Measurements from ENCODE around the gene RPSA. TPM values are rescaled to one million over a fixed set of nuclear protein-coding genes. Genes with fewer than 3 reads are reported as not detected.

Gene RPSA
- total and polyA plus RNA-seq, 9 of the 15 experiments (the other 6 are each of a cell fraction or from before 2014, with no cell fraction given) = 2,290 to 4,272 (median 2,730) TPM

DNA sequence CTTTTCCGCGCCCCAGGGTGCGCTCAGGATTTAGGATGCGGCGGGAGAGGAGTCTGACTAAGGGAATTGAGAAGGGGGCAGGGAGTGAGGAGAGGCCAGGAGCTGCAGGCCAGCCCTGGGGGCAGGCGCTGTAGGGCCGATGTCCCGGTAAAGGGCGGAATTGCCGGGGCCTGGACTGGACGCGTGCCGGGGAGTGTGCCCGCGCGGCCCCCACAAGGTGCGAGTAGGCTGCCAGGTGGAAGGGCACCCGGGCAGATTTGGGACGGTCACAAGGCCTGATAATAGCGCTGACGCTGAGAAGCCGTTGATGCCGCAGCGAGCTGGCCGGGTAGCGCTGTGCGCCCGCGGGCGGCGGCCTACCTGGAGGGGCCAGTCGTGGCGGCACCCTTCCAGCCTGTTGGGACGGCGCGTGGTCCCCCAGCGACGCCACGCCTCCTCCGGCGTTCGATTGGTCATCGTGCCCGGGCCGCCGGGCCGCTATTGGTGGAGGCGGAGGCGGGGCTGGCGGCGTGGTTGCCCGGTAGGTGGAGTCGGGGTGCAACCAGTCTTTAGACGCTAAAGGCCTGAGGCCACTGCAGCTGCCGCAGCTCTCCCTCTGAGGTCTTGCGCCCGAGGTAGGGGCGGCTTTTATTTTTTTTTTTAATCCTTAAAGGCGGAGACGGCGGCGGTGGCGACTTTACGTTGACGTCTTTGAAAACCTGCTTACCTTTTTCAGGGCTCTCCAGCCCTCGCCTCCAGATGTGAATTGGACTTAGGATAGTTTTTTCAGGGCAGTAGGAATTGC, 22.4 kb upstream of the RPSA start (continued):
- TF ChIP-seq FOXA3 (CRISPR knock-in tag; conservative IDR thresholded peaks at IDR 0.05 in 1 of 2, IDR thresholded peaks at IDR 0.05 in 1 of 2) (peak in 1 of 2 experiments; percentile 53; a peak in 2 of 4 replicates), CXXC5 (CRISPR knock-in tag; IDR thresholded peaks at IDR 0.05) (peak; percentile 88), FOXP1 (CRISPR knock-in tag; IDR thresholded peaks at IDR 0.05) (peak; percentile 14; the same call in 1 of the 2 replicates), HMGN3 (IDR thresholded peaks at IDR 0.05; ENCODE audit: borderline replicate concordance, extremely low read depth, insufficient read length, low read depth, low read length) (peak; percentile 84), U2AF2 (optimal IDR thresholded peaks at IDR 0.05; ENCODE audit: low read depth, low read length) (no peak), HSF4 (CRISPR knock-in tag; IDR thresholded peaks at IDR 0.05; ENCODE audit: borderline replicate concordance) (no peak), ZNF408 (CRISPR knock-in tag; IDR thresholded peaks at IDR 0.05; ENCODE audit: low read depth) (no peak), ZNF217 (CRISPR knock-in tag; IDR thresholded peaks at IDR 0.05) (no peak), ZNF134 (CRISPR knock-in tag; conservative IDR thresholded peaks at IDR 0.05) (no peak), KDM2B (CRISPR knock-in tag; IDR thresholded peaks at IDR 0.05) (no peak)
- TF ChIP-seq, protein P1, sequence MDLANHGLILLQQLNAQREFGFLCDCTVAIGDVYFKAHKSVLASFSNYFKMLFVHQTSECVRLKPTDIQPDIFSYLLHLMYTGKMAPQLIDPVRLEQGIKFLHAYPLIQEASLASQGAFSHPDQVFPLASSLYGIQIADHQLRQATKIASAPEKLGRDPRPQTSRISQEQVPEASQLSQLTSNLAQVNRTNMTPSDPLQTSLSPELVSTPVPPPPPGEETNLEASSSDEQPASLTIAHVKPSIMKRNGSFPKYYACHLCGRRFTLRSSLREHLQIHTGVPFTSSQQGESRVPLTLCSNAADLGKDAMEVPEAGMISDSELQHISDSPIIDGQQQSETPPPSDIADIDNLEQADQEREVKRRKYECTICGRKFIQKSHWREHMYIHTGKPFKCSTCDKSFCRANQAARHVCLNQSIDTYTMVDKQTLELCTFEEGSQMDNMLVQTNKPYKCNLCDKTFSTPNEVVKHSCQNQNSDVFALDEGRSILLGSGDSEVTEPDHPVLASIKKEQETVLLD (IDR thresholded peaks at IDR 0.05) = no peak
- TF ChIP-seq, protein P2, sequence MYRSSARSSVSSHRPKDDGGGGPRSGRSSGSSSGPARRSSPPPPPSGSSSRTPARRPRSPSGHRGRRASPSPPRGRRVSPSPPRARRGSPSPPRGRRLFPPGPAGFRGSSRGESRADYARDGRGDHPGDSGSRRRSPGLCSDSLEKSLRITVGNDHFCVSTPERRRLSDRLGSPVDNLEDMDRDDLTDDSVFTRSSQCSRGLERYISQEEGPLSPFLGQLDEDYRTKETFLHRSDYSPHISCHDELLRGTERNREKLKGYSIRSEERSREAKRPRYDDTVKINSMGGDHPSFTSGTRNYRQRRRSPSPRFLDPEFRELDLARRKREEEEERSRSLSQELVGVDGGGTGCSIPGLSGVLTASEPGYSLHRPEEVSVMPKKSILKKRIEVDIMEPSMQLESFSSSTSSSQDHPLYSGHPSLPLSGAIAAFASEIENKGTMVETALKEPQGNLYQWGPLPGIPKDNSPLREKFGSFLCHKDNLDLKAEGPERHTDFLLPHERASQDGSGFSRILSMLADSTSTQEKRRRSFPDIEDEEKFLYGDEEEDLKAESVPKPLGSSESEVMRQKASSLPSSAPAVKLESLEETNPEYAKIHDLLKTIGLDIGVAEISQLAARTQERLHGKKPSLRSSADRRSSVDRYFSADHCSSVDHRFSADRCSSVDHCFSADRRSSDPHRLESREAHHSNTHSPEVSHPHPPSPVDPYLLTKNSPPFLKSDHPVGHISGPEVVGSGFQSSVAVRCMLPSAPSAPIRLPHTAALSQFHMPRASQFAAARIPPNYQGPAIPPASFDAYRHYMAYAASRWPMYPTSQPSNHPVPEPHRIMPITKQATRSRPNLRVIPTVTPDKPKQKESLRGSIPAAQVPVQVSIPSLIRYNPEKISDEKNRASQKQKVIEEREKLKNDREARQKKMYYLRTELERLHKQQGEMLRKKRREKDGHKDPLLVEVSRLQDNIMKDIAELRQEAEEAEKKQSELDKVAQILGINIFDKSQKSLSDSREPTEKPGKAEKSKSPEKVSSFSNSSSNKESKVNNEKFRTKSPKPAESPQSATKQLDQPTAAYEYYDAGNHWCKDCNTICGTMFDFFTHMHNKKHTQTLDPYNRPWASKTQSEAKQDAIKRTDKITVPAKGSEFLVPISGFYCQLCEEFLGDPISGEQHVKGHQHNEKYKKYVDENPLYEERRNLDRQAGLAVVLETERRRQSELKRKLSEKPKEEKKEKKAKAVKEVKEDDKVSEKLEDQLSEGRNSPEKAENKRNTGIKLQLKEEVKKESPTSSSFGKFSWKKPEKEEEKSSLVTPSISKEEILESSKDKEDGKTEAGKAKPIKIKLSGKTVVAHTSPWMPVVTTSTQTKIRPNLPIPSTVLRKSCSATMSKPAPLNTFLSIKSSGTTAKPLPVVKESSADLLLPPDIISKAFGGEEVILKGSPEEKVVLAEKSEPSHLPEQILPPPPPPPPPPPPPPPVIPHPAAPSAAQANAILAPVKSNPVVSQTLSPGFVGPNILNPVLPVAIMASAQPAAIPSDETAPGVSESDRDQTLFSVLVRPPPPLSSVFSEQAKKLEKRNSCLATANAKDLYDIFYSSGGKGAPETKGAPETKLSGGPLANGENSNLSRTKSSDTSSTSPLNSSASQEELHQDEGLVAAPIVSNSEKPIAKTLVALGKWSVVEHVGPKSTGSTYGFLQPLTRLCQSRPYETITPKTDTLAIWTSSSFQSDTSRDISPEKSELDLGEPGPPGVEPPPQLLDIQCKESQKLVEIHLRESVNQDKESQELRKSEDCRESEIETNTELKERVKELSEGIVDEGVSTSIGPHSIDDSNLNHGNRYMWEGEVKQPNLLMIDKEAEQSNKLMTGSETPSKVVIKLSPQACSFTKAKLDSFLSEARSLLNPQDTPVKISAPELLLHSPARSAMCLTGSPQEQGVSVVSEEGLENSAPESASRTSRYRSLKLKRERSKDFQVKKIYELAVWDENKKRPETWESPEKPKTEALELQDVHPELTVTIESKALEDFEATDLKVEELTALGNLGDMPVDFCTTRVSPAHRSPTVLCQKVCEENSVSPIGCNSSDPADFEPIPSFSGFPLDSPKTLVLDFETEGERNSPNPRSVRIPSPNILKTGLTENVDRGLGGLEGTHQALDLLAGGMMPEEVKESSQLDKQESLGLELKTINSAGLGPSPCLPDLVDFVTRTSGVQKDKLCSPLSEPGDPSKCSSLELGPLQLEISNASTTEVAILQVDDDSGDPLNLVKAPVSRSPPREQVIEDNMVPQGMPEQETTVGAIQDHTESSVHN (IDR thresholded peaks at IDR 0.05; ENCODE audit: borderline replicate concordance in 1 of 2, low read depth in 1 of 2) = no peak
- TF ChIP-seq, protein P3, sequence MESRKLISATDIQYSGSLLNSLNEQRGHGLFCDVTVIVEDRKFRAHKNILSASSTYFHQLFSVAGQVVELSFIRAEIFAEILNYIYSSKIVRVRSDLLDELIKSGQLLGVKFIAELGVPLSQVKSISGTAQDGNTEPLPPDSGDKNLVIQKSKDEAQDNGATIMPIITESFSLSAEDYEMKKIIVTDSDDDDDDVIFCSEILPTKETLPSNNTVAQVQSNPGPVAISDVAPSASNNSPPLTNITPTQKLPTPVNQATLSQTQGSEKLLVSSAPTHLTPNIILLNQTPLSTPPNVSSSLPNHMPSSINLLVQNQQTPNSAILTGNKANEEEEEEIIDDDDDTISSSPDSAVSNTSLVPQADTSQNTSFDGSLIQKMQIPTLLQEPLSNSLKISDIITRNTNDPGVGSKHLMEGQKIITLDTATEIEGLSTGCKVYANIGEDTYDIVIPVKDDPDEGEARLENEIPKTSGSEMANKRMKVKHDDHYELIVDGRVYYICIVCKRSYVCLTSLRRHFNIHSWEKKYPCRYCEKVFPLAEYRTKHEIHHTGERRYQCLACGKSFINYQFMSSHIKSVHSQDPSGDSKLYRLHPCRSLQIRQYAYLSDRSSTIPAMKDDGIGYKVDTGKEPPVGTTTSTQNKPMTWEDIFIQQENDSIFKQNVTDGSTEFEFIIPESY (CRISPR knock-in tag; IDR thresholded peaks at IDR 0.05) = 0 out of 2 replicates have a peak, but pooled peaks have one; percentile 42
